Subcutaneous abdominal adipose tissue (tissue), 5 donors: ENCODE data around the gene LRPPRC.

Source experiments
- H3K27ac ChIP-seq: one replicate; pipeline ENCODE4 v1.7.0; 2013; ENCODE audit warnings: low read depth, mild to moderate bottlenecking, inconsistent platforms, low read length, moderate library complexity
- H3K27me3 ChIP-seq, 5 donors: one replicate each; pipeline ENCODE4 v1.7.0; 2013; ENCODE audit warnings: low read length in 5 of 5, inconsistent platforms in 1 of 5; ENCODE audit not compliant: control insufficient read depth in 5 of 5, insufficient read depth in 4 of 5
- H3K36me3 ChIP-seq, 5 donors: one replicate each; pipeline ENCODE4 v1.7.0; 2013; ENCODE audit warnings: low read length in 5 of 5; ENCODE audit not compliant: control insufficient read depth in 5 of 5, insufficient read depth in 5 of 5
- H3K4me1 ChIP-seq, 5 donors: one replicate each; pipeline ENCODE4 v1.7.0; 2013; ENCODE audit warnings: low read length in 5 of 5, mild to moderate bottlenecking in 3 of 5, moderate library complexity in 1 of 5; ENCODE audit not compliant: control insufficient read depth in 5 of 5, insufficient read depth in 5 of 5
- H3K4me3 ChIP-seq, 5 donors: one replicate each; pipeline ENCODE4 v1.7.0; 2013; ENCODE audit warnings: low read length in 5 of 5, low read depth in 1 of 5
- H3K9ac ChIP-seq, 5 donors: one replicate each; pipeline ENCODE4 v1.7.0; 2013; ENCODE audit warnings: low read length in 5 of 5, mild to moderate bottlenecking in 4 of 5, moderate library complexity in 3 of 5
- H3K9me3 ChIP-seq, 5 donors: one replicate each; pipeline ENCODE4 v1.7.0; 2013; ENCODE audit warnings: low read length in 5 of 5; ENCODE audit not compliant: control insufficient read depth in 5 of 5
- donor health status: healthy.
- donor health status: healthy.
- donor health status: healthy.
- donor health status: healthy.
- donor health status: healthy.

Gene LRPPRC

GRCh38 chr2:43851011-43851980, 144.5 kb downstream of the LRPPRC start:
- peaks cover 0 to 13% (median 10%) of the 10 kb centered on the region in 5 donors for H3K27me3 ChIP-seq
- H3K36me3 ChIP-seq, result no peaks in the 10 kb centered on the region
- no peak overlapping the region for H3K9ac ChIP-seq
- no peak overlapping the region for H3K4me3 ChIP-seq
- H3K27ac ChIP-seq, result no peak overlapping the region
- H3K4me1 ChIP-seq, result peaks cover 0 to 3% (median 0%) of the 10 kb centered on the region in 5 donors
- no peaks in the 10 kb centered on the region for H3K9me3 ChIP-seq

GRCh38 chr2:43848214-43848613, 147.6 kb downstream of the LRPPRC start:
- H3K27me3 ChIP-seq, result peaks cover 0 to 6% (median 0%) of the 10 kb centered on the region in 5 donors
- H3K27ac ChIP-seq, result no peak overlapping the region
- no peaks in the 10 kb centered on the region for H3K9me3 ChIP-seq
- no peak overlapping the region for H3K4me3 ChIP-seq
- no peak overlapping the region for H3K9ac ChIP-seq
- no peaks in the 10 kb centered on the region for H3K4me1 ChIP-seq
- H3K36me3 ChIP-seq, result no peaks in the 10 kb centered on the region

DNA sequence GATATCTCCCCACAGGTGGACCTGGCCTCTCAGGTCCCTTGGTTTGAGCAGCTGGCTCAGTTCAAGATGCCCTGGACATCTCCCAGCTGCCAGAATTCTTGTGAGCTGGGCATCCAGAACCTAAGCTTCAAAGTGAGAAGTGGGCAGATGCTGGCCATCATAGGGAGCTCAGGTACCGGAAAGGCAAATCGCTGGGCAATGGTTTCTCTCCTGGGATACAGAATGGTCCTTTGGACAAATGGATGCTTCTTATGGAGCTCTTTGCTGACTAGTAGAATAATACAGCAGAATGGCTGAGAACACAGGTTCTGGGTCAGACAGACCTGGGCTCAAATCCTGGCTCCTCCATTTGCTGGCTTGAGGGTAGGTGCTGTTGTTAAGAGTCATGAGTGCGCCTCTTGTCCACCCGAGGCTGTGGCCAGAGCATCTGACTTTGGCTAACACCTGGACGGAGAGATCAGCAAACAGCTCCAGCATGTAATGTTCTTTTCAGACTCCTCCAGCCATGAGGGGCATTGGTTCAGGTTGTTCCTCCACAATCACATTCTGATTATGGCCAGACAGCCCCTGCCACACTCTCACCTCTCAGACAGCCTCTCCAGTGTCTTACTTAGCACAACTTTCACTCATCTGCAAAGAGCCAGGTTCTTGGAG, 149.5 kb downstream of the LRPPRC start:
- Histone ChIP-seq H3K36me3 (no peaks in the 10 kb centered on the region), H3K27ac (no peak overlapping the region), H3K9ac (no peak overlapping the region), H3K4me1 (peaks cover 0 to 5% (median 4%) of the 10 kb centered on the region in 5 donors), H3K9me3 (no peaks in the 10 kb centered on the region), H3K27me3 (no peaks in the 10 kb centered on the region), H3K4me3 (no peak overlapping the region)

DNA sequence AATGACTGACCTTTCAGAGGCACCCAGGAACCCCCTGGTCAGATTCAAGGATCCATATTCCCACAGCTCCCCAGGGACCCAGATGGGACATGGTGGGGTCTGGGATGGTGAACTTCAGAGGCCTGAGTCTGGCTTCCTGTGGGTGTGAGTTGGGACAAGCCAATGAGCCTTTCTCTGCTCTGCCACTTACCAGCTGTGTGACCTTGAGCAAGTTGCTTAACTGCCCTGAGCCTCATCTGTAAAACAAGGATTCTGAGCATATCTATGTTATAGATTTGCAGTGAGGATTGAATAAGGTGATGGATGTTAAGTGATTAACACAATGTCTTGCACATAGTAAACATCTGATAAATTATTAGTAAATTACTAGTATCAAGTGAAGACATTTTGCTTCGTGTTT, 150.6 kb downstream of the LRPPRC start:
- Histone ChIP-seq H3K4me3 (no peak overlapping the region), H3K36me3 (no peaks in the 10 kb centered on the region), H3K9me3 (no peaks in the 10 kb centered on the region), H3K27ac (no peak overlapping the region), H3K9ac (no peak overlapping the region), H3K27me3 (no peaks in the 10 kb centered on the region), H3K4me1 (peaks cover 0 to 11% (median 7%) of the 10 kb centered on the region in 5 donors)

GRCh38 chr2:43842866-43843226, 152.9 kb downstream of the LRPPRC start:
- no peak overlapping the region for H3K27ac ChIP-seq

DNA sequence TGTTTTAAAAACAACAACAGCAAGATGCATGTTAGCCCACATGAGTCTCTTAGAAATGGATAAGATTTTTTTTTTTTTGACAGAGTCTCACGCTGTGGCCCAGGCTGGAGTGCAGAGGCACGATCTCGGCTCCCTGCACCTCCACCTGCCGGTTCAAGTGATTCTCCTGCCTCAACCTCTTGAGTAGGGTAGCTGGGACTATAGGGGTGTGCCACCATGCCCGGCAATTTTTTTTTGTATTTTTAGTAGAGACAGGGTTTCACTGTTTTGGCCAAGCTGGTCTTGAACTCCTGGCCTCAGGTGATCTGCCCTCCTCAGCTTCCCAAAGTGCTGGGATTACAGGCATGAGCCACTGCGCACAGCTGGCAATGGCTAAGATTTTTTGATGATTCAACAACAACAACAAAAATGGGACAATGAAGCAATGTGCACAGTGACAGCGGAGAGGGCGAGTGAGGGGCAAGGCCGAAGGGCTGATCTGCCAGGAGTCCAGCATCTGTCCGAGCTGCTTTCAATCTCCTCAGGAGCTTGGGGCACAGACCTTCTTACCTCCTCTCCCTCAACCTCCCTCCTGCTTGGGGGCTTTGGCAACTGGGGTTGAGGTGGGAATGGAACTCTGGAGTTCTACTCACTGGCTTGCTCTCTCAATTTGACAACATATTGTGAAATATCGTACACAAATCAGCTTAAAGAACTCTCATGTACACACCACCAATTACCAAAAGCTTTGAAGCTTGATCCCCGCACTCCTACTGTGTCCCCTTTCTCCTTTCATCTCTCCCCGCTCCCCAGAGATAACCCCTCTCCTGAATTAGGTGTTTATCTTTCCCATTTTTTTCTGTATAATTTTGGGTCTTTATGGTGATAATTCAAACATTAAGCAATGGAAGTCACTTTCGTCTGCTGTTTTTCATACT, 153.6 kb downstream of the LRPPRC start:
- H3K9me3 ChIP-seq, result no peaks in the 10 kb centered on the region
- no peak overlapping the region for H3K9ac ChIP-seq
- H3K27ac ChIP-seq, result no peak overlapping the region
- H3K4me1 ChIP-seq, result peaks cover 0 to 11% (median 7%) of the 10 kb centered on the region in 5 donors
- H3K36me3 ChIP-seq, result no peaks in the 10 kb centered on the region
- H3K4me3 ChIP-seq, result no peak overlapping the region
- H3K27me3 ChIP-seq, result no peaks in the 10 kb centered on the region

More at GRCh38 chr2:43842866-43843226, 152.9 kb downstream of the LRPPRC start:
- Histone ChIP-seq H3K9me3 (no peaks in the 10 kb centered on the region), H3K36me3 (no peaks in the 10 kb centered on the region), H3K4me1 (peaks cover 0 to 11% (median 7%) of the 10 kb centered on the region in 5 donors), H3K9ac (no peak overlapping the region), H3K27me3 (no peaks in the 10 kb centered on the region), H3K4me3 (no peak overlapping the region)

DNA sequence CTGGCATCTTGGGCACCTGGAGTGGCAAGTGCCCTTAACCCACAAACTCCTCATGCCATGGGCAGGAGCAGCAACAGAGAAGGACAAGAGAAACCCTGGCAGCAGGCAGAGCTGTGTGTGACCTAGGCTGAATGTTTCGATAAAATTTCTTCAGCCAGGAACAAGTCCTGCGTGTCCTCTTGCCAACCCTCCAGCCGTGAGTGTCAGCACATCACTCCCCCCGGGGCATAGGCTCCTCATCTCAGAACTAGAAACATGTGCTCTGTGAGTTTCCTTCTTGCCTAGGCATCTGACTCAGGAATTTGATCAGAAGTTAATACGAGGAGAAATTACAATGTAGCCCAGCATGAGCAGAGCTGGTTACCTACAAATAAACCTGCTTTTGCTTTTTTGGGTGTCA, 154.8 kb downstream of the LRPPRC start:
- Histone ChIP-seq H3K9me3 (no peaks in the 10 kb centered on the region), H3K36me3 (no peaks in the 10 kb centered on the region), H3K27ac (no peak overlapping the region), H3K4me3 (no peak overlapping the region), H3K4me1 (peaks cover 0 to 11% (median 7%) of the 10 kb centered on the region in 5 donors), H3K27me3 (no peaks in the 10 kb centered on the region), H3K9ac (no peak overlapping the region)

DNA sequence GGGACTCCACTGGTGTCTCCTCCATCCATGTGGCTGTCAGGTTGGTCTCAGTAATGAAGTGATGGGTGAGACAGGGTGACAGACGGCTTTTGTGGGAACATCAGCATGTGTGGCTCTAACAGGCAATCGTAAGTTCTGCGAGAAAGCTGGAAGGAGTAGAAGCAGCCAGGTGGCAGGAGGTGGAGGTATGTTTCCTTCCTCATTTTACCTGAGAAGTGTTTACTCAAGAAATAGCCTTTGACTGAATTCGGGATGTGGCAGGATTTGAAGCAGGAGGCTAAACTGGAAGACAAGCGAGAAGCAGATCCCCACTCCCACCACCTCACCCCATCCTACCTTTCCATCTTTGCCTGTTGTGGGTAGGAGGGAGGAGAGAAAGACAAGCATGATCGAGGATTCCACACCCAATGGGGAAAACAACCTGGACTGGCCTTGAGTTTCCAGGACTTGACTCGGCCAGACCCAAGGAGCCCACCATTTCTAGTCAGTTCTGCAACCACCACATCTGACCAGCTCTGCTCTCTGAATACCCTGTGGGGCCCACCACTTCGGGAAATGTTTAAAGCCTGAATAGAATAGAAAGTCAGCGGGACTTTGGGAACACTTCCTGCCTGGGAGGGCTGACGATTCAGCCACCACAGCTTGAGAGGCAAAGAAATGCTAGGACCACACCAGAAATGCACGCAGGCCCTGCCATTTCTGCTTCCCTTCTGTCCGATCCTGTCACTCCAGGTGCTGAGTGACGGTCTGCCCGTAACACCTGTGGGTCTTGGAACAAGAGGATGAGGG, 155.8 kb downstream of the LRPPRC start:
- H3K36me3 ChIP-seq, result no peaks in the 10 kb centered on the region
- no peaks in the 10 kb centered on the region for H3K9me3 ChIP-seq
- H3K27me3 ChIP-seq, result no peaks in the 10 kb centered on the region
- no peak overlapping the region for H3K27ac ChIP-seq
- H3K4me1 ChIP-seq, result peaks cover 2 to 11% (median 7%) of the 10 kb centered on the region in 5 donors
- no peak overlapping the region for H3K4me3 ChIP-seq
- no peak overlapping the region for H3K9ac ChIP-seq

- Histone ChIP-seq H3K4me1 (peaks cover 2 to 11% (median 7%) of the 10 kb centered on the region in 5 donors), H3K9ac (no peak within 1 kb of the TSS), H3K9me3 (no peaks in the 10 kb centered on the region), H3K4me3 (no peak within 1 kb of the TSS), H3K36me3 (no peaks in the 10 kb centered on the region), H3K27me3 (no peaks in the 10 kb centered on the region), H3K27ac (no peak within 1 kb of the TSS)
These were observed 157.1 kb downstream of the LRPPRC start, which contains the start of the genes ABCG5 and ABCG8 for GRCh38 chr2:43838560-43839267. Gene ABCG5, minus strand, starts transcription at chr2:43838839. Its CDS starts 160 bp downstream, at chr2:43838679. Gene ABCG8, plus strand, starts transcription at chr2:43838971. Its CDS starts 83 bp downstream, at chr2:43839054.
